Midbrain (tissue), 1 donor: ENCODE measurements around the gene HAPLN1.
"Not testable (repeated sequence)": the region's sequence is repeated elsewhere in the genome, so short reads cannot be mapped to it uniquely, and the experiment has no call there.

Experiments
- DNase-seq: peaks from one replicate; lab custom pipeline; 2025; lab: John Stamatoyannopoulos, UW

Gene HAPLN1

GRCh38 chr5:83720836-83721537 lies at the start of gene HAPLN1:
Gene HAPLN1 (minus strand): TSS chr5:83720855. CDS start chr5:83673523, 47,332 bp downstream.
- DNase-seq, result no peak

- no peak for DNase-seq
Observed at GRCh38 chr5:83767409-83767992, 46.8 kb upstream of the HAPLN1 start.

GRCh38 chr5:83764101-83764500 lies 43.4 kb upstream of the HAPLN1 start:
- DNase-seq, result no peak

- DNase-seq, result no peak
Observed at GRCh38 chr5:83760579-83760978, 39.9 kb upstream of the HAPLN1 start.

- DNase-seq, result no peak
Observed at GRCh38 chr5:83752700-83753099, 32.0 kb upstream of the HAPLN1 start.

- DNase-seq, result no peak
Observed at GRCh38 chr5:83751201-83751600, 30.5 kb upstream of the HAPLN1 start.

GRCh38 chr5:83750749-83751148 lies 30.1 kb upstream of the HAPLN1 start:
- peak; percentile 16 for DNase-seq

- DNase-seq, result no peak
Observed at GRCh38 chr5:83745816-83746215, 25.2 kb upstream of the HAPLN1 start.

GRCh38 chr5:83744821-83745220 lies 24.2 kb upstream of the HAPLN1 start:
- no peak for DNase-seq

- no peak for DNase-seq
Observed at GRCh38 chr5:83742089-83742488, 21.4 kb upstream of the HAPLN1 start.

- no peak for DNase-seq
Observed at GRCh38 chr5:83741571-83741970, 20.9 kb upstream of the HAPLN1 start.

- DNase-seq, result no peak
Observed at GRCh38 chr5:83740741-83741140, 20.1 kb upstream of the HAPLN1 start.

GRCh38 chr5:83736169-83736568 lies 15.5 kb upstream of the HAPLN1 start:
- not testable (repeated sequence) for DNase-seq

GRCh38 chr5:83735058-83735457 lies 14.4 kb upstream of the HAPLN1 start:
- DNase-seq, result not testable (repeated sequence)

GRCh38 chr5:83731638-83732037 lies 11.0 kb upstream of the HAPLN1 start:
- no peak for DNase-seq

GRCh38 chr5:83729362-83729761 lies 8.7 kb upstream of the HAPLN1 start:
- DNase-seq, result no peak

- DNase-seq, result no peak
Observed at GRCh38 chr5:83726912-83727311, 6.3 kb upstream of the HAPLN1 start.

GRCh38 chr5:83724935-83725334 lies 4.3 kb upstream of the HAPLN1 start:
- no peak for DNase-seq

GRCh38 chr5:83724001-83724400 lies 3.3 kb upstream of the HAPLN1 start:
- DNase-seq, result no peak

GRCh38 chr5:83723031-83723430 lies 2.4 kb upstream of the HAPLN1 start:
- DNase-seq, result no peak

- peak; percentile 63 for DNase-seq
Observed at GRCh38 chr5:83721953-83722901, 1.6 kb upstream of the HAPLN1 start.

- no peak for DNase-seq
Observed at GRCh38 chr5:83718936-83719495, 1.6 kb downstream of the HAPLN1 start.
